ENCODE results near the gene ZNF285. TPM values are rescaled to one million over a fixed set of nuclear protein-coding genes. Genes with fewer than 3 reads are reported as not detected.
"Not testable (repeated sequence)": the region's sequence is repeated elsewhere in the genome, so short reads cannot be mapped to it uniquely, and the experiment has no call there.

The ZNF285 gene
- total RNA-seq, 1 donor from 2014 or later = 2.1 TPM

DNA sequence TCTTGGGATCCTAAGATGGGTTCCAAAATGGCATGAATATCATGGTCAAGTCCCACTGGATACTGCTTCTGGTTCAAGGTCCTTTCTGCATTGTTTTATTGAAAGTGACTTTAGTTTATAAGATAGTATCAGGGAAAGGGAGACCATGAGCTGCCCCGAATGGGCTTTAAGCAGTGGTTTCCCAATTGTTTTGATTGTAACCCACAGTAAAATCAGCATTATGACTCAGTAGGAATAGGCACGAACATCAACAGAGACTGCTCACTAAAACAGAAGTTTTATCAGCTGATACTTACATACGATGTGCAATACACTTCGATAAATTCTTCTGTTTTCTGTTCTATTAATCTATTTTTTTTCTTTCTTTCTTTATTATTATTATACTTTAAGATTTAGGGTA lies 12.1 kb downstream of the ZNF285 start:
- not testable (repeated sequence) for H3K27ac Mint-ChIP-seq (ENCODE audit: unreplicated experiment); H3K36me3 ChIP-seq (ENCODE audit: insufficient read depth, low read length); H4K20me1 ChIP-seq (ENCODE audit: insufficient read depth, low read length); FAIRE-seq; H3K9ac ChIP-seq (ENCODE audit: low read length); H3K27me3 ChIP-seq (ENCODE audit: insufficient read depth, low read length); H3K79me2 ChIP-seq (ENCODE audit: insufficient read depth, low read length); H3K27ac ChIP-seq (ENCODE audit: low read depth, low read length); H3K4me3 ChIP-seq (ENCODE audit: insufficient read depth, low read depth, low read length); H3K4me3 Mint-ChIP-seq (ENCODE audit: unreplicated experiment); H2AFZ ChIP-seq (ENCODE audit: low read depth, low read length); H3K4me1 ChIP-seq (ENCODE audit: insufficient read depth, low read length); H3K9me3 ChIP-seq (ENCODE audit: insufficient read depth, low read depth, low read length); H3K4me2 ChIP-seq (ENCODE audit: low read length); H3K27me3 Mint-ChIP-seq (ENCODE audit: low read depth, unreplicated experiment); H3K4me1 Mint-ChIP-seq (ENCODE audit: low read depth, unreplicated experiment)
- Mint-ChIP-seq H3K36me3 (ENCODE audit: low read depth, unreplicated experiment) (peaks cover 18% of the 10 kb centered on the region), H3K9me3 (ENCODE audit: unreplicated experiment) (peaks cover 10% of the 10 kb centered on the region)
- DNase-seq (ENCODE audit: low read depth) = peak; percentile 6

GRCh38 chr19:44374789-44375188 lies 26.6 kb downstream of the ZNF285 start:
- H3K4me3 ChIP-seq (ENCODE audit: insufficient read depth, low read depth, low read length) = no peak overlapping the region
- H3K4me1 ChIP-seq (ENCODE audit: insufficient read depth, low read length) = no peaks in the 10 kb centered on the region
- H3K9ac ChIP-seq (ENCODE audit: low read length) = no peak overlapping the region
- no peak for FAIRE-seq
- Mint-ChIP-seq H3K27ac (ENCODE audit: unreplicated experiment) (no peak overlapping the region), H3K36me3 (ENCODE audit: low read depth, unreplicated experiment) (no peaks in the 10 kb centered on the region), H3K4me3 (ENCODE audit: unreplicated experiment) (no peak overlapping the region), H3K27me3 (ENCODE audit: low read depth, unreplicated experiment) (no peaks in the 10 kb centered on the region), H3K4me1 (ENCODE audit: low read depth, unreplicated experiment) (no peaks in the 10 kb centered on the region), H3K9me3 (ENCODE audit: unreplicated experiment) (peaks cover 4% of the 10 kb centered on the region)
- no peaks in the 10 kb centered on the region for H3K36me3 ChIP-seq (ENCODE audit: insufficient read depth, low read length)
- TF ChIP-seq CTCF (IDR thresholded peaks at IDR 0.05; ENCODE audit: insufficient read depth, low read depth, low read length) = no peak
- no peak for TF ChIP-seq EZH2 (IDR thresholded peaks at IDR 0.05; ENCODE audit: insufficient read depth, low read length)
- H3K27ac ChIP-seq (ENCODE audit: low read depth, low read length) = no peak overlapping the region
- no peaks in the 10 kb centered on the region for H3K79me2 ChIP-seq (ENCODE audit: insufficient read depth, low read length)
- no peak overlapping the region for H2AFZ ChIP-seq (ENCODE audit: low read depth, low read length)
- no peak overlapping the region for H3K4me2 ChIP-seq (ENCODE audit: low read length)
- no peaks in the 10 kb centered on the region for H4K20me1 ChIP-seq (ENCODE audit: insufficient read depth, low read length)
- no peak for DNase-seq (ENCODE audit: low read depth)
- H3K9me3 ChIP-seq (ENCODE audit: insufficient read depth, low read depth, low read length) = no peaks in the 10 kb centered on the region
- H3K27me3 ChIP-seq (ENCODE audit: insufficient read depth, low read length) = no peaks in the 10 kb centered on the region

DNA sequence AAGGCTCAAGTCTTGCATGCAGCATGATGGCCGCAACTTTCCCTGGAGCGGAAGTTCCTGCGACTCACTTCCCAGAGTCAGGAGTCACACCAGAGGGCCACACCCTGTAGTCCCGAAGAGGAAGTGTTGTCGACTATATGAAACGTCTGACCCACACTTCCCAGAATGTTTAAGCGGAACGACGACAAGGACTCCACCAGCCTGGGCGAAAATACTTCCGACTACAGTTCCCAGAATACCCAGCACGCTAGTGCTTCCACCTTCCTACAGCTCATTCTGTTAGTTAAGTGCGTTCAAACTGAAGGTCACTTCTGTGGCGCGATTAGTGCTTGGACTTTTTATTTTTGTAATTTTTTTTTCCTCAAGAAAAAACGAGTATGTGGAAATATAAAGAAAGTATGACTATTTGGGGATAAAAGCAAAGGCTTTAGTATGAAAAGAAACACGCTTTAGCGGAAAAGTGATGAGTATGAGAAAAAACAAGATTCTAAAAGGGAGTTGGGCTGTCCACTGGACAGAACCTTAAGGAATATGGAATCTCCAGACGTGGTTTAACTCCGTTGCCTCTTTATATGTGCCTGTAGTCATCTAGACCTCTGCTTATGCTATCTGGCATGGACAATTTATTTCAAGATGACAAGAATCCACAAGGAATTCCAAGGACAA lies 29.5 kb downstream of the ZNF285 start:
- H3K27me3 Mint-ChIP-seq (ENCODE audit: low read depth, unreplicated experiment) = no peaks in the 10 kb centered on the region
- Histone ChIP-seq H3K4me1 (ENCODE audit: insufficient read depth, low read length) (no peaks in the 10 kb centered on the region), H3K36me3 (ENCODE audit: insufficient read depth, low read length) (no peaks in the 10 kb centered on the region), H3K4me2 (ENCODE audit: low read length) (no peak overlapping the region), H3K9ac (ENCODE audit: low read length) (no peak overlapping the region), H4K20me1 (ENCODE audit: insufficient read depth, low read length) (no peaks in the 10 kb centered on the region), H3K9me3 (ENCODE audit: insufficient read depth, low read depth, low read length) (no peaks in the 10 kb centered on the region), H2AFZ (ENCODE audit: low read depth, low read length) (no peak overlapping the region), H3K79me2 (ENCODE audit: insufficient read depth, low read length) (no peaks in the 10 kb centered on the region), H3K27me3 (ENCODE audit: insufficient read depth, low read length) (no peaks in the 10 kb centered on the region), H3K4me3 (ENCODE audit: insufficient read depth, low read depth, low read length) (no peak overlapping the region), H3K27ac (ENCODE audit: low read depth, low read length) (no peak overlapping the region)
- no peak overlapping the region for H3K4me3 Mint-ChIP-seq (ENCODE audit: unreplicated experiment)
- TF ChIP-seq CTCF (IDR thresholded peaks at IDR 0.05; ENCODE audit: insufficient read depth, low read depth, low read length) (no peak), EZH2 (IDR thresholded peaks at IDR 0.05; ENCODE audit: insufficient read depth, low read length) (no peak)
- no peaks in the 10 kb centered on the region for H3K36me3 Mint-ChIP-seq (ENCODE audit: low read depth, unreplicated experiment)
- H3K27ac Mint-ChIP-seq (ENCODE audit: unreplicated experiment) = no peak overlapping the region
- DNase-seq (ENCODE audit: low read depth) = no peak
- H3K4me1 Mint-ChIP-seq (ENCODE audit: low read depth, unreplicated experiment) = no peaks in the 10 kb centered on the region
- FAIRE-seq = no peak
- no peaks in the 10 kb centered on the region for H3K9me3 Mint-ChIP-seq (ENCODE audit: unreplicated experiment)
